ENCODE data around the gene LSMEM2. TPM values are rescaled to one million over a fixed set of nuclear protein-coding genes. Genes with fewer than 3 reads are reported as not detected.

Gene LSMEM2
- total RNA-seq, 1 donor from 2014 or later: not detected

DNA sequence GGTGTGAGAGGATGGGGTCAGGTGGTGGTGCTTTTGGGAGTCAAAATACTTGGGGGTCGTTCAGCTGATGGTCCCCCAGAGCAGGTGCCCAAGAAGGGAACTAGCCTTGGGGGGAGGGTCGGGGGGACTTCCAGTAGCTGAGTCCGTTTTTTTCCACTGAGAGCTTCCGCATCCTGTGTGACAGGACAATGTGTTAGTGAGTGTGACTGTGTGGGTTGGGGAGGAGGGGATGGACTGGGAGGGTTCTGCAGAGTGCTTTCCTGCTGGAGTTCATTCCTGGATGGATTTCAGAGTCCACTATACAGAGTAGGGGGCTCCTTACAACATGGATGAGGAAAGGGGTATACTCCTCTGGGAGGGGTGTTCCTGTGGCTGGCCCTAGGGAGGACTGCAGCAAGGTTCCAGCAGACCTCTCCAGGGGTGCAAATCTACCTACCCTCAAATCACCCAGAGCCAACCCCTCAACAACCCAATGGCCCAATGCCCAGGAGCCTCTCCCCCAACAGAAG, 44.3 kb downstream of the LSMEM2 start:
- Mint-ChIP-seq H3K27ac (no peak overlapping the region), H3K4me3 (no peak overlapping the region), H3K4me1 (peaks cover 28% of the 10 kb centered on the region), H3K27me3 (no peaks in the 10 kb centered on the region), H3K9me3 (no peaks in the 10 kb centered on the region), H3K36me3 (ENCODE audit: low read depth) (peaks cover 17% of the 10 kb centered on the region)
- no peak for DNase-seq
- intact Hi-C loops (cut with micrococcal nuclease): loop anchor here (10.0 kb wide), 1 partner anchor 1848 kb away; no protein-coding TSS in a partner anchor

DNA sequence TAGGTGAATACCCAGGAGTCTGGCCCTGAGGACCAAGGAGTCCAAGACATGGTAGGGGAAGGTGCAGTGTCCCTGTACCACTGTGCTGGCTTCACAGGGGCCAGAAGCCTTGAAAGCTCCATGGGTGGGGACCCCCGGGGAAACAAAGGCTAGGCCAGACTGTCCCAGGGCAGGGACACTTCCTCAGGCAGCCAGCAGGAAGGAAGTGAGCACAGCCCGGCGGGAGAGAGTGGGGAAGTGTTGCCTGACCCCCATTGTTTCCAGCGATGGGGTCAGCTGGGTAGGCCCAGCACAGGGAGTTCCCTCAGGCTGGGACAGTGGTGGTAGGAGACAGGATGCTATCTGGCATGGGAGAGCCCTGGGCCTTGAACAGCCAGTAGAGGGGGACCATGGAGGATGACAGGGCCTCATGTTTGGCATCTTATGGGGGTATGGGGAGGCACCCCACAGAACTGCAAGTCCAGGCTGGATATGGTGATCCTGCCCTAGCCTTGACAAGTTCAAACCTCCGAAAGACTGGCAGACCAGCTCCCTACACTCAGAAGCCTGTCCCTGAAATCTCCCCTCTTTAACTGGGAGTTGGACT, 44.8 kb downstream of the LSMEM2 start:
- H3K4me3 Mint-ChIP-seq: no peak overlapping the region
- peak overlapping the region; percentile 7 for H3K27ac Mint-ChIP-seq
- no peaks in the 10 kb centered on the region for H3K9me3 Mint-ChIP-seq
- peaks cover 17% of the 10 kb centered on the region for H3K36me3 Mint-ChIP-seq (ENCODE audit: low read depth)
- no peak for DNase-seq
- peaks cover 30% of the 10 kb centered on the region for H3K4me1 Mint-ChIP-seq
- intact Hi-C loops (cut with micrococcal nuclease): loop anchor here (2.0 to 10.0 kb wide), 2 partner anchors 131 to 1849 kb away; no protein-coding TSS in a partner anchor
- no peaks in the 10 kb centered on the region for H3K27me3 Mint-ChIP-seq

DNA sequence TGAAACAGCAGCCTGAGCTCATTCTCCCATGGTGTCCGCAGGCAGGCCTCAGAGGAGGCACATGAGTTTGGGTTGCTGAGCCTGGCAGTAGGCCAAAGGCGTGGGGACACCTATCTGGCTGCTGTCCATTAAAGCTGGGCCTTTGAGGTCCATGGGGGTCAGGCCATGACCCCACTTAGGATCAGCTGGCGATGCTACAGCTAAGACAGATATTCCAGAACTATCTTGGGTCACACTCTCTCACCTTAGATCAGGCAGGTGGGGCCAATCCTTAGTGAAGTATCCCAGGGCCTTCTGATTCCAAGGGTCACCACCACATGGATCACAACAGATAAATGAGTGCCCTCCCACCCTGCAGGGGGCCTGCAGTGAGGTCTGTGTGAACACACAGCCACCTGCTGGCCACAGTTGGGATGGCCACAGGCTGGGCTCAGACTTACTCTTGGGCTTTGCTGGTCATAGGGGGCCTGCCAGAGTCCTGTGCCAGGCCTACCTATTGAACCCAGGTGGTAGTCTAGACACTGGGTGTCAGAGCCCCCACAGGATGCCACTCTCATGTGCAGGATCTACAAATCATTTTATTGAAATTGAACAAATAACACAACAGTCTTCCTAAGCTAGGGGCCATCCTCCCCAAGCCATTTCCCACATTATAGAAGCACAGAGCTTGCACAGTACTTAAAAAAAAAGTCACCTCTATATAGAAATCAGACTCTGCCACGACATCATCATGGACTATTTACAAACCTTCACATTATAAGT, 45.6 kb downstream of the LSMEM2 start:
- Mint-ChIP-seq H3K4me1 (peaks cover 26% of the 10 kb centered on the region), H3K27ac (peak overlapping the region; percentile 28), H3K4me3 (no peak overlapping the region), H3K9me3 (no peaks in the 10 kb centered on the region), H3K27me3 (no peaks in the 10 kb centered on the region), H3K36me3 (ENCODE audit: low read depth) (peaks cover 16% of the 10 kb centered on the region)
- intact Hi-C loops (cut with micrococcal nuclease): loop anchor here (2.0 to 10.0 kb wide), 2 partner anchors 132 to 1850 kb away; no protein-coding TSS in a partner anchor
- peak; percentile 90 for DNase-seq

DNA sequence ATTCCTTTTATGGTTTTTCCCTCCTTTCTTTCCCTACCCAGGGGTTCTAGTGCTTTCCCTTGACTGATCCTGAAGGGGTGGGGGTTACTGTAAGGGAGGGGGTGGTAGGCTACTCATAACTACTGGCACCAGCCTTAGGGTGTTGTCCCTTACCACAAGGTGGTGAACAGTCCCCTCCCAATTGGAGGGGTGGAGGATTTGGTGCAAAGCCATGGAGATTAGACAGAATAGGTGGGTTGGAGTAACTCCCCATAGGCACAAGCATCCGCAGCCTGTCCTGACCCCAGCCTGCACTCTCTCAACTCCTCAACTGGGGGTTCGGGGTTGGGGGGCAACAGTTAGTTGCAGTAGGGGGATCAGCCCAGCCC, 46.2 kb downstream of the LSMEM2 start:
- peaks cover 20% of the 10 kb centered on the region for H3K36me3 Mint-ChIP-seq (ENCODE audit: low read depth)
- H3K27me3 Mint-ChIP-seq: no peaks in the 10 kb centered on the region
- DNase-seq: no peak
- H3K4me3 Mint-ChIP-seq: no peak overlapping the region
- peaks cover 23% of the 10 kb centered on the region for H3K4me1 Mint-ChIP-seq
- no peaks in the 10 kb centered on the region for H3K9me3 Mint-ChIP-seq
- no peak overlapping the region for H3K27ac Mint-ChIP-seq
- intact Hi-C loops (cut with micrococcal nuclease): loop anchor here (2.0 to 10.0 kb wide), 2 partner anchors 132 to 1850 kb away; no protein-coding TSS in a partner anchor

DNA sequence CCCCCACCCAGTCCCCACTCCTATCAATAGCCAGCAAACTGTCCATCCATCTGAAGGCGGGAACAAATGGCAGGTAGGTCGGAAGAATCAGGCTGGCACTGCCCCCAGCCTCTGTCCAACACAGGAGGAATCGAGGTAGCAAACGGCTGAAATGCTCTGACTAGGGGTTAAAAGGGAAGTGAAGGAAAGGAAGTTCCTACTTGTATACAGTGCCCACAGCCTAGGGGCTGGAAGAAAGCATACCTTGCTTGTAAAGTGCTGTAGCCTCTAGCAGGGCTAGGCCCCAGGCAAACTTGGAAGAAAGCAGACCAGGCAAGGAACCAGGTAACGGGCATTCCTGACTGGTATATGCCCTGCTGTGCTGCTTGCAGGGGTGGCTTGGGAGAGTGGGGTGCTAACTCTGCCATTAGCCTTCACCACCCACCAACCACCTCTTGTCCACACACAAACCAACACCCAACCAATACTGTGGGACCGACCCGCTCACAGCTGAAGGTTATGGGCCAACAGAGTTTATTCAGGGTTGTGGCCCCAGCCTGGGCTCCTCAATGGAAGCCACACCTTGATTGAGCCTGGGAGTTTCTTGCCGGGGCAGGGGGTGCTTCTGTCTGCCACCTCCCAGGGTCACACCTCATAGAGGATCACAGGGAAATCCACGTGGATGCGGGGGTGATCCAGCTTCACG, 46.8 kb downstream of the LSMEM2 start:
- Mint-ChIP-seq H3K4me3 (no peak overlapping the region), H3K36me3 (ENCODE audit: low read depth) (peaks cover 26% of the 10 kb centered on the region), H3K27me3 (no peaks in the 10 kb centered on the region), H3K27ac (no peak overlapping the region), H3K4me1 (peaks cover 18% of the 10 kb centered on the region), H3K9me3 (no peaks in the 10 kb centered on the region)
- no peak for DNase-seq
- intact Hi-C loops (cut with micrococcal nuclease): loop anchor here (2.0 to 10.0 kb wide), 2 partner anchors 133 to 1851 kb away; no protein-coding TSS in a partner anchor

DNA sequence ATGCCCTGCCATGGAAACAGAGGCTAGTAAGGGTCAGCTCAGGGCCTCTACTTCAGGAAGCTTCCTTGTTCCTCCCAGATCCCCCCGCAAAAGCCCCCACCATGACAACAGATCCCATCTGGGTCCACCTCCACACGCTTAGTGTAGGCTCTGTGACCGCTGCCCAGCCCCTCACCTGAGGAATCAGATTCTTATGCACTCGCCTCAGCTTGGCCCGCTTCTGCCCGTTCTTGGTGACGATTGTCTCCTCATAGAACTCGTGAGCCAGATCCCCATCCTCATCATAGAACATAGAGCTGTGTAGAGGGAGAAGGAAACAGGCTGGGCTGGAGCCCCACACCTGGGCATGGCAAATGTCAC, 47.3 kb downstream of the LSMEM2 start:
- DNase-seq: peak; percentile 57
- H3K4me1 Mint-ChIP-seq: peaks cover 17% of the 10 kb centered on the region

DNA sequence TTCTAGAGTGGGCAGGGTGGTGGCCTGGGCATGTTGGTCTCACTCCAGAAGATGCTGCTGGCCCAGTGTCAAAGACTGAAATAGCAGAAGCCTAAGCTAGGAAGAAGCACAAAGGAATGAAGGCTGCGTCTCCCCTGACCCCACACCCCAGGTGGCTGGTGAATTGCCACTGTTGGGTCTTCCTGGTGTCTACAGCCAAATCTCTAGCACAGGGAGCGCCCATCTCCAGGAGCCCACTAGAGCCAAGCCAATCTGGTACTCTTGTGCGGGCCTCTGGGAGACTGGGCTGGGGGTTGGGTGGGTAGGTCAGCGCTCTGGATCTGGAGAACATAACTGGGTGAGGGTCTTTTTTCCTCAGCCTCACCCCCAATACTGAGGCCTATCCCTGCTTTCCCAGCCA, 48.2 kb downstream of the LSMEM2 start:
- Mint-ChIP-seq H3K36me3 (ENCODE audit: low read depth) (peaks cover 38% of the 10 kb centered on the region), H3K27me3 (no peaks in the 10 kb centered on the region), H3K9me3 (no peaks in the 10 kb centered on the region), H3K4me1 (peaks cover 17% of the 10 kb centered on the region), H3K27ac (peak overlapping the region; percentile 75), H3K4me3 (peak overlapping the region; percentile 84)
- DNase-seq: peak; percentile 60
- intact Hi-C loops (cut with micrococcal nuclease): loop anchor here (10.0 kb wide), 1 partner anchor 1852 kb away; no protein-coding TSS in a partner anchor

More for the DNA sequence above, 47.3 kb downstream of the LSMEM2 start:
- intact Hi-C loops (cut with micrococcal nuclease): loop anchor here (10.0 kb wide), 1 partner anchor 1851 kb away; no protein-coding TSS in a partner anchor
- Mint-ChIP-seq H3K36me3 (ENCODE audit: low read depth) (peaks cover 31% of the 10 kb centered on the region), H3K9me3 (no peaks in the 10 kb centered on the region), H3K4me3 (peak overlapping the region; percentile 84), H3K27me3 (no peaks in the 10 kb centered on the region), H3K27ac (no peak overlapping the region)

DNA sequence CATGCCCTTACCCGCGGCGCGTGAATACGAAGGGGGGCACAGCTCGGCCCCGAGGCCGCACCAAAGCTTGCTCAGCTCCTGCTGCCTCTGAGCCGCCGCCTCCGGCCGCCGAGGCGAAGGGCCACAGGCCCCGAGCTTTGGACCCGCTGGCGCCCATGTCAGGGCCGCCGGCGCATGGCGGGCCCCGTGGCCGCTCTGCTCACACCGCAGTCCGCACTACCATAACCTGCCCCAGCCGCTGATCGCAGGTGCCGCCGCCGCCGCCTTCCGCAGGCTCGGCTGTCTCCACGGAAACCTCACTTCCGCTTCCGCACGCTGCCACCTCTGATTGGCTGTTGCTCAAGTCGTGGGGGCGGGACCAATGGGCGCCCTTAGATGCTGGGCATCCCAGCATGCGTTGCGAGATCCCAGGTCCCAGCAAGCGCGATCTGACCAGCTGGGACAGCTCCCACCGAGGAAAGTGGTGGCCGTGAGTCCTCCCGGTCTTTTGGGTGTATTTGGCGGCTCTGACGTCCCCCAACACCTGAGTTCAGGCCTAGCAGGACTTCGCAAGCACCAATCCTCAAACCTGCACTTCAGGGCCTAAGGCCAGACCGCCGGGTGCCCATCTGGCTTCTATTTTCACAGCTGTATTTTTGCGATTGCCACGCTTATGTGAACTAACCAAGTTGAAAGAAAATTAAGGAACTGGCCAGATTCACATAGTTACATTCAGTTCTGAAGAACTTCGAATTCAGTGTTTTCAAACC, 49.2 kb downstream of the LSMEM2 start, which contains the start of gene TUSC2:
TUSC2 (minus strand) TSS at position 281 of the 749 bp plus-strand sequence; CDS start at position 157, 124 bp downstream.
- H3K4me1 Mint-ChIP-seq: peaks cover 16% of the 10 kb centered on the region
- H3K27ac Mint-ChIP-seq: peak within 1 kb of the TSS; percentile 77

DNA sequence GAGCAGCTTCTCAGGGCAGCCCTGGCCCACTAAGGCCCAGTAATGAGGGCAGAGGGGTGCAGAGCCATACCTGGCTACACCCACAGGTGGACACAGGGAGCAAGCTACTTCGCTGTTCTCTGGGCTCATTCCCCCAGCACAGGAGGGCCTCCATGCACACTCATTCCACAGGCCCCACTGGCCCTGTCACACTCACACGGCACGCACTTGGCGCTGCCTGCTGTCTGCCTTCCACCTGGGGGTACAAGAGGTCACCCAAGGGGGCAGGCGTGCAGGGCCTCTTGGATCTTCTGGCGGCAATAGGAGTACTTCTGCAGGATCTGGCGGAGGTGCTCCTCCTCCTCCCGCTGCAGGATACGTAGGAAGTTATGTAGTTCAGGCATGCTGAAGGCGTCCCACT, 51.4 kb downstream of the LSMEM2 start:
- H3K36me3 Mint-ChIP-seq (ENCODE audit: low read depth): peaks cover 48% of the 10 kb centered on the region
- H3K27me3 Mint-ChIP-seq: no peaks in the 10 kb centered on the region
- H3K4me3 Mint-ChIP-seq: no peak overlapping the region
- no peak overlapping the region for H3K27ac Mint-ChIP-seq
- H3K9me3 Mint-ChIP-seq: no peaks in the 10 kb centered on the region
- intact Hi-C loops (cut with micrococcal nuclease): no loop called here
- no peak for DNase-seq
- peaks cover 29% of the 10 kb centered on the region for H3K4me1 Mint-ChIP-seq

More for the DNA sequence above, 49.2 kb downstream of the LSMEM2 start, which contains the start of gene TUSC2:
- no peaks in the 10 kb centered on the region for H3K9me3 Mint-ChIP-seq
- H3K27me3 Mint-ChIP-seq: no peaks in the 10 kb centered on the region
- DNase-seq: peak; percentile 99
- peaks cover 40% of the 10 kb centered on the region for H3K36me3 Mint-ChIP-seq (ENCODE audit: low read depth)
- intact Hi-C loops (cut with micrococcal nuclease): loop anchor here (1.0 to 10.0 kb wide), 3 partner anchors 9 to 1853 kb away; partner anchors contain the start of gene IFRD2
- peak within 1 kb of the TSS; percentile 84 for H3K4me3 Mint-ChIP-seq

DNA sequence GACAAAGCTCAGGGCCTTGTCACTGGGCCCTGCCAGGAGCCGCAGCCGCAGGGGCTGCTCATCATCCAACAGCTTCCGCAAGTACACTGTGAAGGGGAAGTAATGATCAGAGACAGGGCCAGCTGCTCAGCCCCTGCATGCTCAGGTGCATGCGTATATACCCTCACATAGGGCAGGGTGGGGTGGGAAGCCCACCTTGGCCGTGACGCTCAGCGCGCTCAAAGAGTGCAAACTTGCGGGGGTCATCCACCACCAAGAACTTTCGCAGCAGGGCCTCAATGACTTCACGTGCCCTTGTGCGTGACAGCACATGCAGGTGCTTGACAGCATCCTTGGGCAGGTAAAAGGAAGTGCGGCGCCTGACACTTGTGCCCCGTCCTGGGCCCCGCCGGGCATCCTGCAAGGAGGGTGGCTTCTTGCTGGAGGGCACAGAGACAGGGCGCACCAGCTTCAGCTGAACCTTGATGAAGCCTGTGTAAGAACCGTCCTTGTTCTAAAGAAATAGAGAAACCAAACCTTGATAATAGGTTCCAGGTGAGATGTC, 52.5 kb downstream of the LSMEM2 start:
- no peak for DNase-seq
- Mint-ChIP-seq H3K36me3 (ENCODE audit: low read depth) (peaks cover 55% of the 10 kb centered on the region), H3K9me3 (no peaks in the 10 kb centered on the region), H3K4me3 (no peak overlapping the region), H3K27me3 (no peaks in the 10 kb centered on the region), H3K27ac (no peak overlapping the region), H3K4me1 (peaks cover 35% of the 10 kb centered on the region)
- intact Hi-C loops (cut with micrococcal nuclease): no loop called here

DNA sequence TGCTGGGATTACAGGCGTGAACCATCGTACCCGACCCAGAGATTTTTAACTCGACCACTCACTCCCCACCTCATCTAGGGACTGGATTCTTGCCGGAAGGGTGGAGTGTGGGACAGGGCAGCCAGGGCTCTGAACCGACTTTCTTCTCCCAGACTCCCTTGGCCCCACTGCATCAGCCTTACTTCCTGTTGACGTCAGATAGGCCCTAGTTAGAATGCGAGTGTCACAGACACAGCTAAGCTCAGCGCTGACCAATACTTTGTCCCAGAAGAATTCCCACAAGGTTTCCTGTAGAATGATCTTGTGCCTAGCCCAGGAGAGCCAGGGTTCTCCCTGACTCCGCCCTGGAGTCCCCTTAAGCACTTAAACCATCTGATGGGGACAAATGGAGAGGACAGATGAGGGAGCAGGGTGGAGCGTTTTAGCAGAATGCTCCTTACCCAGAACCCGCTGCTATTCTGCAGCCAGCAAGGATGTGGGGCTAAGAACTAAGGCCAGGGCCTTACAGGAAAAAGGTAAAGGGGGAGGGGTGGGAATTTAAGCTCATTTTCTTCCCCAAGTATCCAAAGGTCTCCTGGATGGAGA, 54.9 kb downstream of the LSMEM2 start:
- Mint-ChIP-seq H3K4me1 (peaks cover 38% of the 10 kb centered on the region), H3K36me3 (ENCODE audit: low read depth) (peaks cover 61% of the 10 kb centered on the region), H3K9me3 (no peaks in the 10 kb centered on the region), H3K4me3 (peak overlapping the region; percentile 71), H3K27me3 (no peaks in the 10 kb centered on the region), H3K27ac (peak overlapping the region; percentile 87)
- intact Hi-C loops (cut with micrococcal nuclease): no loop called here
- DNase-seq: no peak

DNA sequence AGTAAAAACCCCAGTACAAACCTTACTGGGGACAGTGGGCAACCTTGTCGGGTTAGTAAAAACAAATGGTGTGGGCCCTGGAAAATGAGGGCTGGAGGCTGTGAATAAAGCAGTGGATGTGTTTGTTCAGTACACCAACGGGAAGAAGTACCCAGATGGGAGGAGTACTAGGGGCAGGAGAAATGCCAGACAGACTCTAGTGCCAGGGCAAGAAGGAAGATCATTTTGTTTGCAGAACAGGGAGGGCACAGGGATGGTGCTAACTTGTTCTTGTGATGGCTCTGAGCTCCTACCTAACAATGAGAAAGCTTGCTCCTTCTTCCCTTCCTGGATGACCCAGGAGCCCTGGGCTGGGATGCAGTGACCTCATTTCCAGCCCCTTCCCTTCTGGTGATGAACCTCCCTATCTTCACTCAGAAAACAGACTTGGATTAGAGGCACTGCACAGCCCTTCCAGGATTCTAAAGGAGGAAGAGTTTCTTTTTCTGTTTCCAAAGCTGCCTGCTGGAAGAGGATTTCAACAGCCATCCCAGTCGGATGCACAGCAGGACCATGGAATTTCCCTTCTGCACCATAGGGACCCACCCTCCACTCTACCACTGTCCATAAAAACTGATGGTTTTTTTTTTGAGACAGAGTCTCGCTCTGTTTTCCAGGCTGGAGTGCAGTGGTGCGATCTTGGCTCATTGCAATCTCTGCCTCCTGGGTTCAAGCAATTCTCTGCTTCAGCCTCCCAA, 55.6 kb downstream of the LSMEM2 start:
- H3K4me3 Mint-ChIP-seq: peak overlapping the region; percentile 71
- peaks cover 43% of the 10 kb centered on the region for H3K4me1 Mint-ChIP-seq
- H3K9me3 Mint-ChIP-seq: no peaks in the 10 kb centered on the region
- H3K27me3 Mint-ChIP-seq: no peaks in the 10 kb centered on the region
- intact Hi-C loops (cut with micrococcal nuclease): loop anchor here (5.0 kb wide), 3 partner anchors 97 to 278 kb away; partner anchors contain the start of genes C3orf18, CISH, GNAI2 and HEMK1
- DNase-seq: no peak
- H3K27ac Mint-ChIP-seq: peak overlapping the region; percentile 87
- peaks cover 65% of the 10 kb centered on the region for H3K36me3 Mint-ChIP-seq (ENCODE audit: low read depth)

Measured in activated CD4-positive, alpha-beta T cell treated with anti-CD3 and anti-CD28 coated beads, Interleukin-2, amount 10 ng/mL, durations not matched to agents 24 days and 14 days (primary cell).